T-helper 1 cell treated with Interleukin-12 subunit alpha and Interleukin-12 subunit beta and Interleukin-4 antibody, amounts not matched to agents 30 ng/mL and 1 ng/mL, for 36 hours (primary cell): ENCODE data around the gene HECTD4. TPM values are rescaled to one million over a fixed set of nuclear protein-coding genes. Genes with fewer than 3 reads are reported as not detected.
"Not testable (repeated sequence)": the region's sequence is repeated elsewhere in the genome, so short reads cannot be mapped to it uniquely, and the experiment has no call there.

Experiments
- intact Hi-C: fragments of 100-400 bp; cut with micrococcal nuclease; formaldehyde crosslinking; loops from one replicate; pipeline ENCODE4 v1.15.1; 2024
- total RNA-seq: library from RNA; stranded (reverse); gene quantifications from 2 replicates; pipeline ENCODE4 v1.2.3, GENCODE V29; 2022

Gene HECTD4
- total RNA-seq, 1 donor from 2014 or later, result 52.8 TPM

DNA sequence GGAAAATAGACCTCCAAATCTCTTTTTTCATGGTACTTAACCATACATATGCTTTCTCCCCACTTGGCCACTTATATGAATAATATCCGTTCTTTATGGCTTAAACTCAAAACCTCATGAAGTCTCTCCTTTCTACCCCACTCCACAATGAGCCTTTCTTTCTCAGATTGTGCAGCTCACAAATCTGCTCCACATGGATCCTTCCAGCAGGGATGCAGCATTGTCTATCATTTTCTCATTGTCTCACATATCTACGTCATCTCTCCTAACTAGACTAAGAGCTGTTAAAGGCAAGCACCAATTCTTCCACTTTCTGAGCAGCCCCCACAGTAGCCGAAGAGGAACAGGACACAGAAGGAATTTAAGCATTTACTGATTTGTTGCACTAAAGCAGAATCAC lies 106.4 kb downstream of the HECTD4 start:
- intact Hi-C loops, result no loop called here

DNA sequence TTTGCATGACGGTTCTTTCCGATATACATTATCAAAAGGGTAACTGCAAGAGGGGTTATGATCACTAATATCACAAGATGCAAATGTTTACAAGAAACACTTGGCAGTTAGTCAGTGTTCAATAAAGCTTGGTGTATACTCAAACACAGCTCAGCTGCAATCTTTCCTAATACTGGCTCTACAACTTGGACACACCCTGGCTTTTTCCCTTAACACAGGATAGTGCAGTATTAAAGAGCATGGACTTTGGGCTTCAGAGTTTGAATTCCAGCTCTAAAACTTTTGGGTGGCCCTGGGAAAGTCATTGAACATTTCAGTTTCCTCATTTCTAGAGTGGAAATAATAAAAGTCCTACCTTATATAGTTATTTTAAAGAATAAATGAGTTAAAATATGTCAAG lies 107.0 kb downstream of the HECTD4 start:
- intact Hi-C loops, result no loop called here

DNA sequence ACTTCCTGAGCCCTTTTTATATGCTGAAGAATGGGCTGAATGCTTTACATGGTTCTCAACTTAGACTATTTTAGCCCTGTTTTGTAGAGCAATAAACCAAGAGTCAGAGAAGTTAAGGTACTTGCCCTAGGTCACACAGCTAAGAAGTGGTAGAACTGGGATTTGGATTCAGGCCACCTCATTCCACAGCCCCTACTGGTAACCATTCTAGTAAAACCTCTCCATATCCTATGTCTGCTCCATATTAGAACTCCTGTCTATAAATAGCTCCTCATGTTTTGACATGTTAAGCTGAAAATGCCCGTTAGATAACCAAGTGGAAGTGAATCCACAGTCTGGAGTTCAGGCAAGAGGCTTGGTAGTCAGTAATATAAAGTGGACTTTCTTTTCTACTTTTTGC lies 111.6 kb downstream of the HECTD4 start:
- intact Hi-C loops, result no loop called here

DNA sequence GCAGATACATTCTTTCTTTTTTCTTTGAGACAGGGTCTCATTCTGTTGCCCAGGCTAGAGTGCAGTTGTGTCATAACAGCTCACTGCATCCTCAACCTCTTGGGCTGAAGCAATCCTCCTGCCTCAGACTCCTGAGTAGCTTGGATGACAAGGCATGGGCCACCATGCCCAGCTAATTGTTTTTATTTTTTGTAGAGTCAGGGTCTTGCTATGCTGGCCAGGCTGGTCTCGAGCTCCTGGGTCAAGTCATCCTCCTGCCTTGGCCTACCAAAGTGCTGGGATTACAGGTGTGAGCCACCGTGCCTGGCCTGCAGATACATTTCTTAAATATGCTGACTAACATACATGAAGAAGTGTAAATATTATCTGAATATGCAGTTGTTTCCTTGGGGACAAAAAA lies 115.8 kb downstream of the HECTD4 start:
- intact Hi-C loops, result no loop called here

DNA sequence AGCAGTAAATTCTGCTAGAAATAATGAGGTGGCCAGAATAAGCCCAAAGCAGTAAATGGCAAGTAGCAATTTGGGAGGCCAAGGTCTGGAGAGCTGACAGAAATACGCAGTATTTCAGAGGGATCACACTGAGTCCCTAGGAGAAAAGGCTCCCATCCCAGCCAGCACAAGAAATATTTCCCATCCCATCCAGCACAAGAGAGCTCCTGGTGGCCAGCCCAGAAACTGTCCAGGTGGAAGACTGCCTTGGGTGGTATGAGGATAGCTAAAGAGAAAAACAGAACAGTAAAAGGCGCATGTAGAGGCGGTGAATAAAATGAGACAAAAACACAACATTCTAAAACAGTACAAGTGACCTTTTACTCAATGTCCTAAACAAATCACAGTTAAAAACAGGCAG lies 120.7 kb downstream of the HECTD4 start:
- intact Hi-C loops, result no loop called here

DNA sequence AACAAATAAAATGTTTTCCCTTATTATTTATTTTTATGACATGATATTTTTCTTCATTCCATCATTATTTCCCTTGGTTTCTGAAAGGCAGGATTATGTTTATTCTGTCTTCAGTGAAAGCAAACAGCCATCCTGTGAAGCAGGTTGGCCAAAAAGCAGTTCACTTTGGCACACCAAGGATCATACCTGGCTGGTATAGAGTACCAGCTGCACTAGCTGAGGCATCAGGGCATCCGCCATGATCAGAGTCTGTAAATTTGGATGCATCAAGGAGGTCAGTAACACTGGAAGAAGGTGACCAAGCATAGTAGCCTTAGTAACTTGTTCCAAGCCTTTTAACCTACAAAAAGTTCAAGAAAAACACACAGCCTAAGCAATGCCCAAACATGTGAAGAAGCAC lies 123.3 kb downstream of the HECTD4 start:
- intact Hi-C loops, result no loop called here

DNA sequence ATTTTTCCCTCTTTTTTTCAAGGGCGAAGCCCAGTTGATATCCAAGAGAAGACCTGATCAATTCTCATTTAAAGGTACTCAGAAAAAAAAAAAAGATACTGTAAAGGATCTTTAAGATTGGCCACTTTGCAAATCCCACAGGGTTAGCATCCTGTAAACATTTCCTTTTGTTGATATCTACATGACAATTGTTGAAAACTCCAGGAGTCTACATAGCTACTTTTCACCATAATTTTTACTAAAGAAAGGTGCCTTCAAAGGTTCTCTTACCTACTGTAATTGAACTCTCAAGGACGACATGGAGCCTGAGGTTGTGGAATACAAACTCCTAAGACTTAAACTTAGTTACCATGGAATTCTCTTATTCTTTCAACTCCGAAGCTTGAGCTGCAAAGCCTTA lies 125.5 kb downstream of the HECTD4 start:
- intact Hi-C loops, result no loop called here

DNA sequence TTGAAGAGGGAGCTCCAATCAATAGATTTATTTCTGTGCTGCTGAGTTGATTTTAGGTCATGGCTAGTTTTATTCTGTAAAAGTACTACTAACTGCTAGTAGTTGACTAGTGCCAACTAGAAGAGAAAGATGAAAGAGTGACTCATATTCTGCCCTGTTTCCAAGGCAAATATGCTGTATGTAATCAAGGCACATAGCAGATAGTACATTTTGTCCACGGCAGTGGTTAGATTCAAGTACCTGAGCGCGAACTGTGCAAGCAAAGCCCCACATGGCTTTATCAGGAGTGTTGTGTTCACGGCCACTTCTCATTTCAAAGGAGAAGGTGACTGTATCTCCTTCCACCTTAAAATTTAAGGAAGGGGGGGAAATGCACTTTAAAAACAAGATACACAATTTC lies 130.0 kb downstream of the HECTD4 start:
- intact Hi-C loops, result no loop called here

DNA sequence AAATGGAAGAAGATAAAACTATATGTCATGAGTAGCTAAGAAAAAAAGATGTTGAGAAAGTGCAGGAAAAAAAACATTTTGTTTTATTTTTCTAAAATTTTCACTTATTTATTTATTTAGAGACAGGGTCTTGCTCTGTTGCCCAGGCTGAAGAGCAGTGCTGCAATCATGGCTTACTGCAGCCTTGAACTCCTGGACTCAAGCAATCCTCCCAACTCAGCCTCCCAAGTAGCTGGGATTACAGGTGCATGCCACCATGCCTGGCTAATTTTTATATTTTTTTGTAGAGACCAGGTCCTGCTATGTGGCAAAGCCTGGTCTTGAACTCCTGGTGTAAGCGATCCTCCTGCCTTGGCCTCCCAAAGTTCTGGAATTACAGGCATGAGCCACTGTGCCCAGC lies 137.3 kb downstream of the HECTD4 start:
- intact Hi-C loops, result not testable (repeated sequence)

DNA sequence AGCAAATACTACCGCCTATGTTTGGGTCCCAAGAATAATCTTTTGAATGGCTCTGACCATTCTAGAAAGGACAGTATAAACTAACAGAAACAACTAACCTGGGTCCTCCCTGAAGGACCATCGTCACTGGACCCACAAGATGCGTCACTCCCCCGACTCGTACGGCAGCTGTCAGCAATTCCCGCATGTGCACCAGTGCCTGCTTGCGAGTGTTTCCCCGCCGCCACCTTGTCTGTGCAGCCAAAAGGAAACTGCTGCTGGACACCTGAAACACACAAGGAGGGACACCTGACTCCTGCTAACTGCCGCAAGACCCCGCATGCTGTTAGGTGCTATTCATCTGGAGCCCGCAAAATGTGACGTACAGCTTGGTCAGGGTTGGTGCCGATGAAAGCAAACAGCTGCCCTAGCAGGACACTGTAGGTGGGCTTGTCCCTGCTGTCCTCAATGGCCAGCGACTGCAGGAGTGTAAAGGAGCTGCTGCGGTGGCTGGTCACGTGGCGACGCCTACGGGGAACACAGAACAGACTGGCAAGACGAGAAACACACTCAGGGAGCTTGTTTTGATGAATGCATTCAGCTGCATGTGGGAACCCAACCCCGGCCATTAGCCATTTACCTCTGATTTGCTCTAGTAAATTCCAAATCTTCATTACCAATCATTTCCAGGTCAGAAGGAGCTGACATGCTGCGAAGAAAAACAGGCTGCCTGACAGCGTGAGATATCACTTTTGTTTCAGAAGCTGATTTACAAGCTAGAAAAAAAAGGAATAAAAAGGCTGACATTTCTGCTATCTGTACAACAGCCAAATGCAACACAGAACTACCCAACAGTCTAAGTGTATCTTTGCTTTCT lies 138.7 kb downstream of the HECTD4 start:
- intact Hi-C loops, result no loop called here

DNA sequence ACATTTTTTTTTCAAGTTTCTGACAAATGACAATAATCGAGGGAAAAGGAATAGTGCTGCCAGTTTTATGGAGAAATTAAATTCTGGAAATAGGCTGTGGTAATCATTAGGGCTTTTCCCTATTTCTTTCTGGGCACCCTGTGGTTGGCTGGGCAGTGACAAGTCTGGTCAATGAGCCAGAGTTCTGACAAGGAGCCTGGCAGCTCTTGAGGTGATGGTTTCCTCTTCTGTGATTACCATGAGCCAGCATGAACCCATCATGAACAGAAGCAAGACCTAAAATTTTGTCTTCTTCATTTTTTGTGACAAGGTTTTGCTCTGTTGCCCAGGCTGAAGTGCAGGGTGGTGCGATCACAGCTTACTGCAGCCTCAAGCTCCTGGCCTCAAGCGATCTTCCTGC lies 141.1 kb downstream of the HECTD4 start:
- intact Hi-C loops, result no loop called here

DNA sequence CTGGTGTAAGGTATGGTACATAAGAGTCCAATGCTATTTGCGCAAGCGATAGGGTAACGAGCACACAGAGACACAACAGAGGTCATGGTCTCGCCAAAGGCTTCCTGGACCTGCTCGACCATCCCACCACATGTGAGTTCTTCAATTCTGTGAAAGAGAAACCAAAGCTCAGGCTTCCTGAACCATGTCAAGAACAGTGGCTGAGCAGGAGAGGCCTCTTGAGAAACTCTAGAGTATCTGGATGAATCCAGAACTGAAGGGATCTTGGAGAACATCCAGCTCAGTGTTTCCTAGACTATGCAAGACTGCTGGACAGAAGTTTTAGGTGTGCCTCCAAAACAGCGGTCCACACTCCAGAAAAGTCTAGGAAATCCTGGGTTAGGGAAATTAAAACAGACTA lies 142.3 kb downstream of the HECTD4 start:
- intact Hi-C loops, result no loop called here

DNA sequence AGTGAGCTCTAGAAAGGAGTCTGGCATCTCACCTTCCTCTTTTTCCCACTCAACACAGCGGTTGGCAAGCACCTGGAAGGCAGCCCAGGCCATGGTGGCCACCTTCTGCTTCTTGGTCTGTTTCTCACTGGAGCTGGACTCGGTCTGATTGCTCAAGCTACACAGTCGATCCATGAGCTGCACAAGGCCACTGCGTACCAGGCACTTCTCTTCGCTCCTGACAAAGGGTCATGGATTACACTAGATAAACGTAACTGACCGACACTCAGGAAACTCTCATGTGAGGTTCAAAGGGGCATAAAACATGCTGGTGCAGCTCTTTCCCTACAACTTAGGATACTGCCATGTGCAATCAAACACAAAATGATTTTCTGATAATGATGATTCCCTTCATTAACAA lies 143.2 kb downstream of the HECTD4 start:
- intact Hi-C loops, result no loop called here

DNA sequence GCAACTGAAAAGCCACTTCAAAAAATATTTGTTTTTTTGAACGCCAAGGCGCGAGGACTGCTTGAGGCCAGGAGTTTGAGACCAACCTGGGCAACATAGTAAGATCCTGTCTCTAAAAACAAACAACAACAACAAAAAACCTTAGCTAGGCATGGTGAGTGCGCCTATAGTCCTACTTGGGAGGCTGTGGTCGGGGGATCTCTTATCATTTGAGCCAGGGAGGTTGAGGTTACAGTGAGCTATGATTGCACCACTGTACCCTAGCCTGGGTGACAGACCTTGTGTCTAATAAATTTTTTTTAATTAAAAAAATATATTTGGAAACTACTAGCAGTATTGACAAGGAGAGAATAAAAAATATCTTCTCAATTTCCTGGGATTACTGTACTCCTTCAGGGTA lies 143.8 kb downstream of the HECTD4 start:
- intact Hi-C loops, result no loop called here

DNA sequence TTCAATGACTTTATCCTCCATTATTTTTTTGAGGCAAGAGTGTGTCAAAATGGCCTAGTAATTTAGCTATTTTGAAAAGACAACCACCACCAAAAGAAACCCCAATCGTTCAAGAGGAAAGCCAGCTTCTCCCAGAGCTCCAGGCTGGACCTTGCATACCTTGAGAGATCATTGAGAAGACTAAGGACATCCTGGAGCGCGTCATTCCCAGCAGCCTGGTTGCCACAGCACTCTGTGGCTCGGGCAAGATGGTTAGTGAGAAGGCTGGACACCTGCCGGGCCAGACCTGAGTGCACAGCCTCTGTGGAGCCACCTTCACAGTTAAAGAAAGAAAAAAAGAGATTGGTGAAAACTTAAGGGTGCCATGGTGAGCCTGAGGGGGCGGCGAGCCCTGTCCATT lies 145.4 kb downstream of the HECTD4 start:
- intact Hi-C loops, result no loop called here

DNA sequence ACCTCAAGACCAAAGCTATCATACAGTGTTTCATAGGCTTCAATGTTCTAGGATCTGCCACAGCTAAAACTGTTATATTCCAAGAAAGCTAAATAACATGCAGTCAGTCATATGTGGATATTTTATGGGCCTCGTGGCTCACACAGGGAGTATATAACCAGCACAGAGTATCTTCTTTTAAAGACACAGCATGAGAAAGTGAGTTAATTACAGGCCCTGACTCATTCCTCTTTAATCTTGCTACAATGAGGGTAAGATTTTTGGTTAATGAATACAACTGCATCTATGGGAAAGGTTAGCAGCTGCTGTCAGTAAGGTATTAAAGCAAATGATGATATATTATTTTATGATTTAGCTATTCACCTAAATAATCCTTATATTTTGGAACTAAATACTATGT lies 145.8 kb downstream of the HECTD4 start:
- intact Hi-C loops, result no loop called here

DNA sequence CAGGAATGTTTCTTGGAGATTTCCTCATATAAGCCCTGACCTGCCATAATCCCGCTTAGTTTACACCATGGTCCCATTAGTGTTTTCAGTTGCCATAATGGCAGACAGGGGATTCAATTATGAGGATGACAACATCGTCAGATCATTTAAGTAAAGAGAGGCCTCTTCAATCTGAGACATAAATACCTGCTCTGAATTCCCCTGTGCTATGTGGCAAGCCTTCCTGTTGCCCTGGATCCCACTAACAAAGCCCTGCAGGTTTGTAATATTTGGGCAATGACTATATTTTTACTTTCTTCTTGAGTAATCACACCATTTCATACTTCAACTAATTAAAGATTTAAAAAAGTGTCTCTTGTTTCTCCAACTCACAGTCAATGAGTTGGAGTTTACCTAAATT lies 147.9 kb downstream of the HECTD4 start:
- intact Hi-C loops, result no loop called here

DNA sequence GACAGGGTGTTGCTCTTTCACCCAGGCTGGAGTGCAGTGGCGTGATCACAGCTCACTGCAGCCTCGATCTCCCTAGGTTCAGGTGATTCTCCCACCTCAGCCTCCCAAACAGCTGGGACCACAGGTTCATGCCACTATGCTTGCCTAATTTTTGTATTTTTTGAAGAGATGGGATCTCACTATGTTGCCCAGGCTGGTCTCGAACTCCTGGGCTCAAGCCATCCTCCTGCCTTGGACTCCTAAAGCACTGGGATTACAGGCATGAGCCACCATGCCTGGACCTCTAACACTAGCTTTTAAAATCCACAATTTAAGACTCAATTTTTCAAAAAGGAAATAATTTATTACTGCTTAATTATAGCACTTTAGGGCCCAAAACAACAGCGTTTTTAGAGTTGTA lies 149.0 kb downstream of the HECTD4 start:
- intact Hi-C loops, result no loop called here

DNA sequence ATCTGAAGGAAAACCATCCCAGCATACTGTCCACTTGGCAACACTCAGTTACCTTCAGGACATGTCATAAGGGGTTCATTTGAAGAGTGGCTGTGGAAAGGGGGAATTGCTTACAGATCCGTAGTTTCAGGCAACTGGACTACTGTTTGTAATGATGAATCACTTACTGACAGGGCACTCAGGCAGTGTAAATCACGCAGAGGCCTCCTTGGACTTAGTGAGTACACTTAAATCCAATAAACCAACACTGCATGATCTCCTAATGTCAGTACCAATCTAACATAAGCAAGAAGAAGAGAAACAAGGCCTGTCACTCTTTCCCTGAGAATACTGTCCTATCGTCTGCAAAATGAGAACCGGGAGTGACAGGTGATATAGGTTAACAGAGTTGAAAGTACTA lies 152.1 kb downstream of the HECTD4 start:
- intact Hi-C loops, result no loop called here

DNA sequence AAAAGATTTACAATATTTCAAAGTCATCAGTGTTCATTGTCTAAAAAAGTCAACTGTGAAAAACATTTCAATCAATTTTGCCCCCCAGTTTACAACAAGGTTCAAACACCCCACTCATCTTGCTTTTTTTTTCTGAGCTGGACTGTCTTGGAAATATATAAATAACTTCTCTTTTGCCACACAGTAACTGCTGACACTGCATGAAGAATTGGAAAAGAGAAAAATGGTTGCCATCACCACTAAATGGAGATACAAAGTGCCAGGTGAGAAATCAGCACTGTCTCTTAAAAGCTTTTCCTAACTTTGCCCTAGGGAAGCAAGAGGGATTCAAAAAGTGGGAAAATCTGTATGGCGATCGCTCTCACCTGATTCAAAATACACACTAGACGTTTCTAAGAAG lies 155.5 kb downstream of the HECTD4 start:
- intact Hi-C loops, result no loop called here

DNA sequence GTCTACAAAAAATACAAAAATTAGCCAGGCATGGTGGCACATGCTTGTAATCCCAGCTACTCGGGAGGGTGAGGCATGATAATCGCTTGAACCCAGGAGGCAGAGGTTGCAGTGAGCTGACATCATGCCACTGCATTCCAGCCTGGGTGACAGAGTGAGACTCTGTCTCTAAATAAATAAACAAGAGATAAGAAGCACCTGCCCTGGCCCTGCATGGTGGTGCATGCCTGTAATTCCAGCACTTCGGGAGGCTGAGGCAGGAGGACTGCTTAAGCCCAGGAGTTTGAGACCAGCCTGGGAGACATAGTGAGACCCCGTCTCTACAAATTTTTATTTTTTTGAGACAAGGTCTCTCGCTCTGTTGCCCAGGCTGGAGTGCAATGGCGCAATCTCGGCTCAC lies 161.6 kb downstream of the HECTD4 start:
- intact Hi-C loops, result not testable (repeated sequence)

DNA sequence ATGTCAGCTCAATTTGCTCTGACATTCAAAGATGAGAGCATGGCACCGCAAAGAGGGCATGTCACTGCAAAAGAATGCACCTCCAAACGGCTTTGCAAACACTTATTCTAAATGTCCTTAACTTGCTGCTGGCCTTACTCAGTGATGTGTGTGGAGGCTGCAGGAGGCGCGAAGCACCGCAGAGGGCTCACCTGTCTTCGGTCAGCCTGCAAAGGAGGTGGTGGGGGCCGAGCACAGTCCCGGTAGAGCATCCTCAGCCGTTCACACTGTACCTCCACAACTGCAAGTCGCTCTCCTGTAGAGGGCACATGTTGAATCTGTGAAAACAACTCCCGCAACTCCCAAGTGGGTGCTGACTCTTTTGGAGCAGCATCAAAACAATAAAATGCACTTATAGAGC lies 163.0 kb downstream of the HECTD4 start:
- intact Hi-C loops, result no loop called here

DNA sequence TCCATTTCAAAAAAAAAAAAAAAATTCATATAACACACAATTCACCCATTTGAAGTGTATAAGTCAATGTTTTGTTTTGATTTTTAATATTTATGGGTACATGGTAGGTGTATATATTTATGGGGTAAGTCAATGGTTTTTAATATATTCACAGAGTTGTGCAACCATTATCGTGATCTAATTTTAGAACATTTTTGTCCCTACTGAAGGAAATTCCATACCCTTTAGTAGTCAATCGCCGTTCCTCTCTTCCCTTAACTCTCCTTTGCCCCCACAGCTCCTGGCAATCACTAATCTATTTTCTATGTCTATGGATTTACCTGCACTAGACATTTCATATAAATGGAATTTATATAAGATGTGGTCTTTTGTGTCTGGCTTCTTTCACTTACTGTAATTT lies 164.1 kb downstream of the HECTD4 start:
- intact Hi-C loops, result no loop called here

DNA sequence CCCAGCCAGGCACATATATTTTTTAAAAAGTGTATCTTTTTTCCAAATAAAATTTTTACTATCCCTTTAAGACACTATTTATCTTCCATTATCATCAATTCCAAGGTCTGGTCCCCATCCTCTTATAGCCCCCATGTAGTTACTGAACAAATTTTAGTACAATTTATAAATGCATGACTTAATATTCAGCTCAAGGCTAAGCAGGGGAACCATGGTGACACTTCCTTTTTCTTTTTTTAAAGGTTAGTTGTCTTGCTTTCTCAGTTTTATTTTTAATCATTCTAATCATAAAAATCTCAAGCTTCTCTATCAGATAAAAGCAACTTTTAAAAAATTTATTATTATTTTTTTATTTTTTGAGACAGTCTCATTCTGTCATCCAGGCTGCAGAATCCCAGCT lies 164.6 kb downstream of the HECTD4 start:
- intact Hi-C loops, result no loop called here
